ENCODE measurements around the gene TCL1B. TPM values are rescaled to one million over a fixed set of nuclear protein-coding genes. Genes with fewer than 3 reads are reported as not detected.

Gene TCL1B
- total and polyA plus RNA-seq, 2 of the 4 experiments (the other 2 are of a cell fraction) = not detected

GRCh38 chr14:95667249-95667693 is 19.0 kb upstream of the TCL1B start:
- DNase-seq (no peak), ATAC-seq (ENCODE audit: low read depth) (no peak)
- Histone ChIP-seq H2AK5ac (ENCODE audit: low read depth, low read length) (no peak overlapping the region), H3K79me1 (ENCODE audit: low read depth in 1 of 2, low read length in 2 of 2) (no peaks in the 10 kb centered on the region), H2BK15ac (ENCODE audit: low read depth, low read length) (no peak overlapping the region), H2AK9ac (replicated peaks; ENCODE audit: low read depth, low read length, poor library complexity) (no peak overlapping the region), H2BK5ac (ENCODE audit: low read depth, low read length, poor library complexity, severe bottlenecking) (no peak overlapping the region), H3K14ac (replicated peaks; ENCODE audit: low read depth, low read length) (no peak overlapping the region), H3K9me1 (ENCODE audit: insufficient read depth, low read length) (no peaks in the 10 kb centered on the region), H3K4ac (ENCODE audit: low read depth, low read length) (no peak overlapping the region), H3K27ac (ENCODE audit: insufficient read depth, low read length) (no peak overlapping the region), H3K9me3 (ENCODE audit: control insufficient read depth, insufficient read depth, low read length) (no peaks in the 10 kb centered on the region), H2BK20ac (ENCODE audit: low read depth, low read length) (no peak overlapping the region), H3K36me3 (ENCODE audit: control insufficient read depth, insufficient read depth, low read length) (no peaks in the 10 kb centered on the region), H3K4me1 (ENCODE audit: control insufficient read depth, insufficient read depth, low read length) (no peaks in the 10 kb centered on the region), H4K8ac (ENCODE audit: low read depth in 2 of 2, low read length in 2 of 2) (no peak overlapping the region), H3K4me3 (ENCODE audit: insufficient read depth, low read depth, low read length) (no peak overlapping the region), H4K91ac (ENCODE audit: insufficient read depth, low read depth, low read length) (no peak overlapping the region), H3K4me2 (ENCODE audit: low read depth, low read length) (no peak overlapping the region), H3K27me3 (ENCODE audit: control insufficient read depth, insufficient read depth, low read length) (no peaks in the 10 kb centered on the region), H3K18ac (ENCODE audit: low read depth, low read length) (no peak overlapping the region), H2AFZ (replicated peaks; ENCODE audit: low read length, poor library complexity) (no peak overlapping the region), H3K23ac (ENCODE audit: low read depth, low read length) (no peak overlapping the region), H3K9ac (ENCODE audit: low read depth, low read length) (no peak overlapping the region), H4K5ac (ENCODE audit: low read depth, low read length) (no peak overlapping the region), H4K20me1 (ENCODE audit: insufficient read depth, low read length) (no peaks in the 10 kb centered on the region), H2BK120ac (ENCODE audit: low read depth, low read length) (no peak overlapping the region), H3K56ac (ENCODE audit: extremely low read depth, insufficient read depth, low read length) (no peak overlapping the region)
- in situ Hi-C loops (cut with MboI; ENCODE audit: low sequenced_read_pairs) = no loop called here
- no TSS peak for BruUV-seq (replicated peaks)
- intact Hi-C loops (cut with micrococcal nuclease) = no loop called here
- ChIA-PET POLR2A (ENCODE audit: unreplicated experiment) (no interaction called here), CTCF (interaction anchor here (1.6 kb wide), 1 partner anchor 30 kb away, joined by 3 read pairs; no protein-coding TSS in a partner anchor)
- WGBS, 2 experiments (ENCODE audit: extremely low coverage in 2 of 2, insufficient read length in 1 of 2) = 18% methylated on average over 1 of the region's 3 CpGs; no CpG with 5 or more reads in 1 of the 2 experiments
- no peak for TF ChIP-seq RAD21 (IDR thresholded peaks at IDR 0.05; ENCODE audit: low read length)
- no peak for TF ChIP-seq MXI1 (IDR thresholded peaks at IDR 0.05; ENCODE audit: borderline replicate concordance, low read depth, low read length)
- no peak for TF ChIP-seq CTCF (conservative IDR thresholded peaks at IDR 0.05; ENCODE audit: low read depth, low read length)
- no peak for TF ChIP-seq MAZ (IDR thresholded peaks at IDR 0.05; ENCODE audit: borderline replicate concordance, low read depth, low read length)
- TF ChIP-seq MAFK (IDR thresholded peaks at IDR 0.05; ENCODE audit: low read depth, low read length) = no peak
- TF ChIP-seq RFX5 (IDR thresholded peaks at IDR 0.05; ENCODE audit: low read depth, low read length) = no peak
- dilution Hi-C loops (cut with HindIII; ENCODE audit: low sequenced_read_pairs, unreplicated experiment) = no loop called here

Data from IMR-90 (cell line).